NT2/D1 (cell line): ENCODE results near the gene CCDC50.

Experiments
- SUZ12 ChIP-seq: IDR thresholded peaks from 2 replicates; pipeline ENCODE4 v1.6.1; 2011; ENCODE audit not compliant: insufficient read length, insufficient read depth; ENCODE audit errors: extremely low read depth
- ZNF274 ChIP-seq: IDR thresholded peaks from 2 replicates; pipeline ENCODE4 v1.6.1; 2011; ENCODE audit warnings: mild to moderate bottlenecking, low read depth, low read length

GRCh38 chr3:191378142-191378812 lies 49.1 kb downstream of the CCDC50 start:
- TF ChIP-seq SUZ12 (no peak), ZNF274 (no peak)
